IPS DF 6.9 (cell line): Measurements from ENCODE around the gene DOCK9.
"Not testable (repeated sequence)": the region's sequence is repeated elsewhere in the genome, so short reads cannot be mapped to it uniquely, and the experiment has no call there.

Source experiments
- DNase-seq: peaks from one replicate; pipeline ENCODE4 v3.0.0-alpha.2; 2013; ENCODE audit warnings: low read depth, low spot score
- H3K27ac ChIP-seq: one replicate; pipeline ENCODE4 v1.5.1; 2013; ENCODE audit warnings: low read length, control low read depth
- H3K27me3 ChIP-seq: 2 replicates; pipeline ENCODE4 v1.6.1; 2013; ENCODE audit warnings: mild to moderate bottlenecking, low read length; ENCODE audit not compliant: control insufficient read depth, insufficient read depth
- H3K36me3 ChIP-seq: 2 replicates; pipeline ENCODE4 v1.6.1; 2013; ENCODE audit warnings: low read length; ENCODE audit not compliant: control insufficient read depth, insufficient read depth
- H3K4me1 ChIP-seq: 2 replicates; pipeline ENCODE4 v1.6.1; 2013; ENCODE audit warnings: low read length; ENCODE audit not compliant: control insufficient read depth, insufficient read depth
- H3K4me3 ChIP-seq: 2 replicates; pipeline ENCODE4 v1.5.1; 2013; ENCODE audit warnings: mild to moderate bottlenecking, low read length
- H3K9me3 ChIP-seq: 2 replicates; pipeline ENCODE4 v1.6.1; 2013; ENCODE audit warnings: low read length, inconsistent platforms; ENCODE audit not compliant: control insufficient read depth, insufficient read depth
- WGBS: extraction: QIAGEN DNeasy Blood & Tissue Kit; methylation state at CpG from one replicate; pipeline ENCODE4 v1.1.7; 2013; ENCODE audit warnings: mixed read lengths, missing lambda C conversion rate; ENCODE audit not compliant: insufficient read length, insufficient coverage; 5-methylcytosine and 5-hydroxymethylcytosine counted together

The DOCK9 gene

GRCh38 chr13:98769736-98770135, 208.1 kb downstream of the DOCK9 start:
- no peak for DNase-seq
- no CpG with 5 or more reads among the region's 7 CpGs for WGBS
- Histone ChIP-seq H3K4me1 (no peaks in the 10 kb centered on the region), H3K27ac (no peak overlapping the region), H3K4me3 (no peak overlapping the region), H3K9me3 (no peaks in the 10 kb centered on the region), H3K27me3 (no peaks in the 10 kb centered on the region), H3K36me3 (no peaks in the 10 kb centered on the region)

GRCh38 chr13:98768522-98768921, 209.3 kb downstream of the DOCK9 start:
- Histone ChIP-seq H3K36me3 (no peaks in the 10 kb centered on the region), H3K27ac (no peak overlapping the region), H3K4me3 (no peak overlapping the region), H3K9me3 (no peaks in the 10 kb centered on the region), H3K27me3 (no peaks in the 10 kb centered on the region), H3K4me1 (no peaks in the 10 kb centered on the region)
- DNase-seq, result no peak
- no CpG with 5 or more reads among the region's 4 CpGs for WGBS

GRCh38 chr13:98766697-98767096, 211.2 kb downstream of the DOCK9 start:
- Histone ChIP-seq H3K36me3 (no peaks in the 10 kb centered on the region), H3K27ac (no peak overlapping the region), H3K27me3 (no peaks in the 10 kb centered on the region), H3K4me1 (no peaks in the 10 kb centered on the region), H3K4me3 (no peak overlapping the region), H3K9me3 (no peaks in the 10 kb centered on the region)
- no CpG with 5 or more reads among the region's 11 CpGs for WGBS
- DNase-seq, result no peak

DNA sequence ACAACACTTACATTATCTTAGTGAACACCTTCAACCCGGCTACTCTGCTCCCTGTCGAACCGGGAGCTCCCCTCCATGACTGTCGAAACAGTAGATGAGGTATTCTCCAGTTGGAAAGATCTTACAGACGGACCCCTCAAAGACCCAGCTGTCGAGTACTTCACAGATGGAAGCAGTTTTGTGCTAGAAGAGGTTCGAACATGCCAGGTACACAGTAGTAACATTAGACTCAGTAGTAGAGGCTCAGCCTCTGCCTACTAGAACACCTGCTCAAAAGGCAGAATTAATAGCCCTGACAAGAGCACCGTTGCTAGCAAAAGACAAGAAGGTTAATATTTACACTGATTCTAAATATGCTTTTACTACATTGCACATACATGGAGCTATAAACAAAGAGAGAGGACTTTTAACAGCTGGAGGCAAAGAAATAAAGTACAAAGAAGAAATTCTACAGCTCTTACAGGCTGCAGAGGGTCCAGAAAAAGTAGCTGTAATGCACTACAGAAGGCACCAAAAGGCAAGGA, 211.8 kb downstream of the DOCK9 start:
- Histone ChIP-seq H3K36me3 (no peaks in the 10 kb centered on the region), H3K4me3 (no peak overlapping the region), H3K9me3 (no peaks in the 10 kb centered on the region), H3K27ac (no peak overlapping the region), H3K27me3 (no peaks in the 10 kb centered on the region), H3K4me1 (no peaks in the 10 kb centered on the region)
- WGBS, result no CpG with 5 or more reads among the region's 8 CpGs
- DNase-seq, result no peak

DNA sequence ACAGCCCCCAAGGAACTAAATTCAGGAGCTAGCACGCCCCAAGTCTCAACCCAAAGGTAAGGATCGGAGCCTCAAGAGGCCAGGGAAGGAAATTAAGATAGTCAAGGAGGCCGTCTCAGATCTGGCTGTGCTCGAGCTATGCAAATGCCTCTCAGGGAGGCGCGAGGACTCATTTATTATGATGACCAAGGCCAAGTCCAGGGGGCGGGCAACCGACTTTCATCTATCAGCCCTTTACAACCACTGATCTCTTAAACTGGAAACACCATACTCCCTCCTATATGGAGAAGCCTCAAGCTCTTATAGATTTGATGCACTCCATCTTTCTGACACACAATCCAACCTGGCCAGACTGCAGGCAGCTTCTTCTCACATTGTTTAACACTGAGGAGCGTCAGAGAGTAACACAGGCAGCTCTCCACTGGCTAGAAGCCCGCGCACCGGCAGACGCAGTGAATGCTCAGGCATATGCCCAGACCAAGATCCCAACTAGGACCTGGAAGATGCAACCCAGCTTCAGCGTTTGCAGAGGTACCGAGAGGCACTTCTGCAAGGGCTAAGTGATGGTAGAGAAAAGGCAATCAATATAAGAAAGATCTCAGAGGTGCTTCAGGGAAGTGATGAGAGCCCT, 215.8 kb downstream of the DOCK9 start:
- no CpG with 5 or more reads among the region's 15 CpGs for WGBS
- no peak for DNase-seq
- no peaks in the 10 kb centered on the region for H3K27me3 ChIP-seq
- H3K9me3 ChIP-seq, result no peaks in the 10 kb centered on the region
- H3K36me3 ChIP-seq, result no peaks in the 10 kb centered on the region
- no peaks in the 10 kb centered on the region for H3K4me1 ChIP-seq
- no peak overlapping the region for H3K27ac ChIP-seq
- H3K4me3 ChIP-seq, result no peak overlapping the region

DNA sequence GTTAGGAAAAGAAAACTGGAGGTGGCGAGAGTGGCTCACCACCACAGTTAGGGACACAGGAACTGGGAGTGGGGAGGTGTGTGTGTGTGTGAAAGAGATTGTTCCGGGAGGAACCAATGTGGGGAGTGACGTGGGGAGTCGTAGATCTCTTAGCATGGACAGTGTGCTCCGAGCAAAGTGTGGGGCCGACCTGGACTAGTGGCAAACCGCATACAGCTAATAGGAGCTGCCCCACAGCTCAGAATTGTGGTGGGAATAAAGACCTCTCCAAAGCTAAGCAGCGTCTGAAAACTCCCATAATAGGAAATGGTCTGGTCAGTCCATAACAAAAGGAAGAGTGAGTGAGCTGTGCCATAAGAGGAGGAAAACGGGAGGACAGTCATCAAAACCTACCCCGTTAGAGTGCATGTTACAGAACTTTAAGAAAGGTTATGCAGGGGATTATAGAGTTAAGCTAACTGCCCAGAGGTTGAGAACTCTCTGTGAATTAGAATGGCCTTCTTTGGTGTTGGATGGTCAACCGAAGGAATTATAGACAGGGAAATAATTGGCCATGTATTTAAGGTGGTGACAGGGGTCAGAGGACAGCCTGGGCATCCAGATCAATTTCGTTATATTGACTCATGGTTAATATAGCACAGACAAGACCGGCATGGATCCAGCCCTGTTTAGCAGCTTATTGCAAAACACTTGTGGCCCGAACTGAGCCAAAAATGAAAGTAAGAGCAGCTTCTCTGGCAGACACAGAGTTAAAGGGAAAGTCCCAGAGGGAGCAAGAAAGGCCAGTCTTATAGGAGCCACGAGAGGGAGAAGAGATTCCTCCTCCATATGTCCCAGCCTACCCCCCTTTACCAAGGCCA, 216.5 kb downstream of the DOCK9 start:
- no peaks in the 10 kb centered on the region for H3K4me1 ChIP-seq
- H3K4me3 ChIP-seq, result no peak overlapping the region
- H3K9me3 ChIP-seq, result no peaks in the 10 kb centered on the region
- DNase-seq, result no peak
- no peaks in the 10 kb centered on the region for H3K27me3 ChIP-seq
- no peak overlapping the region for H3K27ac ChIP-seq
- H3K36me3 ChIP-seq, result no peaks in the 10 kb centered on the region
- WGBS, result no CpG with 5 or more reads among the region's 15 CpGs

- Histone ChIP-seq H3K9me3 (no peaks in the 10 kb centered on the region), H3K27me3 (peaks cover 3% of the 10 kb centered on the region; the same call in 1 of the 2 replicates), H3K4me3 (no peak overlapping the region), H3K27ac (no peak overlapping the region), H3K36me3 (no peaks in the 10 kb centered on the region), H3K4me1 (peaks cover 6% of the 10 kb centered on the region)
- no CpG with 5 or more reads among the region's 9 CpGs for WGBS
- no peak for DNase-seq
Measured at GRCh38 chr13:98755729-98756128, 222.1 kb downstream of the DOCK9 start.

DNA sequence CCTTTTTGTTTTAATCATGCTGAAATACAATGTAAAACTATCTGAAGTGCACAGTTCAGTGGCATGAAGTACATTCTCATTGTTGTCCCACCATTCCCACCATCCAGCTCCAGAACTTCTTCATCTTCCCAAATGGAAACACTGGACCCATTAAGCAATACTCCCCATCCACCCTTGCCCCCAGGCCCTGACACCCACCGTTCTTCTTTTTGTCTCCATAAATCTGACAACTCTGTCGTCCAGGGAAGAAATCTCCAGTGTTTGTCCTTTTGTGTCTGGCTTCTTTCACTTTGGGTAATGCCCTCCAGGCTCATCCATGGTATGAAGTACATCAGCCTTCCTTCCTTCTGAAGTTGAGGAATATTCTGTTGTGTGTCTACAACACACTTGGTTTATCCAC, 222.7 kb downstream of the DOCK9 start:
- Histone ChIP-seq H3K27ac (no peak overlapping the region), H3K27me3 (peaks cover 3% of the 10 kb centered on the region; the same call in 1 of the 2 replicates), H3K36me3 (no peaks in the 10 kb centered on the region), H3K4me1 (peaks cover 6% of the 10 kb centered on the region), H3K4me3 (no peak overlapping the region), H3K9me3 (no peaks in the 10 kb centered on the region)
- WGBS, result no CpG with 5 or more reads among the region's 2 CpGs
- no peak for DNase-seq

GRCh38 chr13:98754468-98754867, 223.4 kb downstream of the DOCK9 start:
- DNase-seq, H3K9me3 ChIP-seq, H3K4me3 ChIP-seq, H3K36me3 ChIP-seq, H3K4me1 ChIP-seq, H3K27ac ChIP-seq, H3K27me3 ChIP-seq: not testable (repeated sequence)
- no CpG with 5 or more reads among the region's 4 CpGs for WGBS

DNA sequence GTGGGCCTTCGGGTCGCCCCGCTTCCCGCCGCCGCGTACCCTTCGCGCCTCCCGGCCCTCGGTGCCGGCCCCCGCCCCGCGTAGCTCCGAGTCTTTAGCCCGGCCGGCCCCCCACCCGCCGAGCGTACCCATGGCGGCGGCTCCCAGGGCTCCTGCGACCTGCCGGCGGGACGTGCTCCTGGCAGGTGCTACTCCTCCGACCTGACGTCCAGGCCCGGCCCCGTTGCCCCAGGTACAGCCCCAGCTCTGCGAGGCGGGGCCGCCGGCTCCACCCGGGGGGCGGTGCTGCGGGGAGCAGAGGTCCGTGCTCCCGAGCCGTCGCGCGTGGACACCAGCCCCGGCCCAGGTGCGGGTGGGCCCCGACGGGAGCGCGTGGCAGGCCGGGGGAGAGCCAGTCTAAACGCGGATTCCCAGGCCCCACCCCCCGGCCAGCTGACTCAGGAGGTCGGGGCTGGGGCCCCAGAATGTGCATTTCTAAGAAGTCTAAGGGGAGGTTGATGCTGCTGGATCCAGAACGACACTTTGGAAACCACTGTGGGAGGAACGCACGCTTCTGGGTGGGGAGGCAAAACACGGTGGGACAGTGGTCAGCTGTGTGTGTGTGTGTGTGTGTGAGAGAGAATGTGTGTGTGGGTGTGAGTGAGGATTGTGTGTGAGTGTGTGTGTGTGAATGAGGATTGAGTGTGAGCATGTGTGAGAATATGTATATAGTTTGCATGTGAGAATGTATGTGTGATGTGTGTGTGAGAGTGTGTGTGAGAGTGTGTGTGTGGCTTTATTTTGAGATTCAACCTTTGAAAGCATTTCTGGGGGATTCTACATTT, 225.2 kb downstream of the DOCK9 start, which contains the start of gene SLC15A1:
SLC15A1 (minus strand) TSS at position 206 of the 824 bp plus-strand sequence; CDS start at position 132, 74 bp downstream.
- Histone ChIP-seq H3K4me1 (peaks cover 6% of the 10 kb centered on the region), H3K36me3 (no peaks in the 10 kb centered on the region), H3K9me3 (no peaks in the 10 kb centered on the region), H3K27me3 (peaks cover 3% of the 10 kb centered on the region; the same call in 1 of the 2 replicates), H3K27ac (no peak within 1 kb of the TSS), H3K4me3 (peak within 1 kb of the TSS; percentile 51)
- WGBS, result no CpG with 5 or more reads among the region's 59 CpGs
- no peak for DNase-seq
